SIG-M5 (cell line): ENCODE results near the gene VGLL2.

Source experiments
- DNase-seq: peaks from one replicate; lab custom pipeline; 2025; lab: John Stamatoyannopoulos, UW

Gene VGLL2

DNA sequence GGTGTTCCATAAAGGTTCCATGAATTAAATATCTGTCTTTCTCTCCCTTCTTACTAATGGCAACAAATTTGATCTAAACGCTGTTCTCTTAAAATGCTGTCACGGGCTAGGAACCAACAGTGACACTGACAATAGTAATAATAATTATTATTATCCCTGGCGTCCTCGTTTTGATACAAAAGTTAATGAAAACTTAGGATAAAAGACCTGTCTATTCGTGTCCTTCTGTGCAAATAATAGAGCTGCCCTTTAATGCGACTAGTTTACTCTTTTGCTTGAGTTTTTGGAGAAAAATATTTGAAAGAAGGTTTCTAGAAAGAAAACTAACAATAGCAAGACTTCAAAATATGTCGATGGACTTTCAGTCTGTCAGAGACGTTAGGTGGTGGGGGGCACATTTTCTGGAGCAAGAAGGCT lies 4.3 kb downstream of the VGLL2 start:
- DNase-seq: no peak

- DNase-seq: no peak
Observed at GRCh38 chr6:117270055-117270842, 4.9 kb downstream of the VGLL2 start.

DNA sequence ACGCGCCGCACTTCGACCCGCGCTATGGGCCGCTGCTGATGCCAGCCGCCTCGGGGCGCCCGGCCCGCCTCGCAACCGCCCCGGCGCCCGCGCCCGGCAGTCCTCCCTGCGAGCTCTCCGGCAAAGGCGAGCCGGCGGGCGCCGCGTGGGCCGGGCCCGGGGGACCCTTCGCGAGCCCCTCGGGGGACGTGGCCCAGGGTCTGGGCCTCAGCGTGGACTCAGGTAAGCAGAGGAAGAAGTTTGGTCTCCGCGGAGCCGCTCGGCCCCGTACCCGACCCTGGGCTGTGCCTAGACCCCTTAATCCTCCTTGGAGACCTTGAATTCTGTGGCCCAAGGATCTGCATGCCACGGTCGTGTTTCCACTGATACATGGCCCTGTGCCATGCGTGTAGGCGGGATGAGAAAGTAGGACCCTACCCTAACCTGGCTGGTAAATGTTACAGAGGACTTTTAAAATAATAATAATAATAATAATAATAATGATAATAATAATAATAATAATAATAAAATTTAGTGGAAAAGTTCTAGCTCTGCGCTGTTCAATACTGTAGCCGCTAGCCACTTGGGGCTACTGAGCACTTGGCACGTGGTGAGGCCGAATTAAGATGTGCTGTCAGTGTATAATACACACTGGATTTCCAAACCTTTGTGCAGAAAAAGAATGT lies 5.6 kb downstream of the VGLL2 start:
- DNase-seq: no peak

DNA sequence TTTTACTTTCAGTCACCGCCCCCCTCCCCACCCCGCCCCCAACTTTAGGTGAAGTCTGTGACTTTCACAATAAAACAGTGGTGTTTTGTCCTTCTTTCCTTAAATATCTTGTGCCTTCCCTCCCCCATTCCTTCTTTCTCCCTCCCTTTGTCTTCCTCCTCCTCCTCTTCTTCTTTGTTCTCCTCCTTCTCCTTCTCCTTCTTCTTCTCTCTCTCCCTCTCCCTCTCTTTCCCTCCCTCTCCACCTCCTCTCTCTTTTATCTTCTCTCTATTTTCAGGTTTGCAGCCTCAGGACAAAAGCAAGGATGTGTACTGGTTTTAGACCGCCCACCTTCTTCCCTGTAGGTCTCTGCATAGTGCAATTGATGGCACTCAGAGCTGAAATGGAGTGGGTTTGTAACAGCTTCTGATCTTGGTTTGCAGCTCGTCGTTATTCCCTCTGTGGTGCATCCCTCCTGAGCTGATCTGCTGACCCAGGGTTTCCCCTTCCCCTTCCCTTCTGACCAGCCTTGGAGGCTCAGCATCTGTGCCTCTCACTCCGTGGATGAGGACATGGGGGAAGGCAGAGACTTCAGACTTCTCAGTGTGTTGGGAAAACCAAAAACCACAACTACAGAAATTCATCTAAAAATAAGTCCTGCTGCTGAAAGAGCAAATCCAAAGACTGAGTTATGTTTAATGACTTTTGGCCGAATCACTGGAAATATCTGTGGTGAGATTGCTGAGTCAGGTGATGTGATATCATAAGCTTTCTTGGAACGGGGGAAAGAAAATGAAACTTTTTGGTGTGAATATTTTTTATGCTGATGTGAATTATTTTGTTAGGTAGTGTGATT lies 6.9 kb downstream of the VGLL2 start:
- DNase-seq: no peak

DNA sequence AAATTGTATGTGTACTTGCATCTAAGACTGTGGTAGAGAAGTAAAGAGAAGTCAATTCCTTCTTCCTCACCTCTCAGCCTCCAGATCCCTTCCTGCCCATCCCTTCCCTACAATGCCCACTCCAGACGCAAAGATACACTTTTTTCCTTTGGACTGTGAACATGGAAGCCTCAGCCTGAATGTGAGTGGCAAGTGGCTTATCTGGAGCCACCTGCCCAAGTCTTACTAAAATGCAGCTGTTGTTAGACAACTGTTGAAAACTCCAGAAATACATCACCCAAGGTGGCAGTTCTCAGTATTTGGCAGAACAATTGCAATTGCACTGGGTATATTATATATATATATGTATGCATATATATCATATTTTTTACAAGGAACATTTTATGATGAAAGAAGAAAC lies 7.5 kb downstream of the VGLL2 start:
- DNase-seq: no peak

GRCh38 chr6:117275205-117275604 lies 9.8 kb downstream of the VGLL2 start:
- no peak for DNase-seq

GRCh38 chr6:117275711-117276110 lies 10.4 kb downstream of the VGLL2 start:
- no peak for DNase-seq

DNA sequence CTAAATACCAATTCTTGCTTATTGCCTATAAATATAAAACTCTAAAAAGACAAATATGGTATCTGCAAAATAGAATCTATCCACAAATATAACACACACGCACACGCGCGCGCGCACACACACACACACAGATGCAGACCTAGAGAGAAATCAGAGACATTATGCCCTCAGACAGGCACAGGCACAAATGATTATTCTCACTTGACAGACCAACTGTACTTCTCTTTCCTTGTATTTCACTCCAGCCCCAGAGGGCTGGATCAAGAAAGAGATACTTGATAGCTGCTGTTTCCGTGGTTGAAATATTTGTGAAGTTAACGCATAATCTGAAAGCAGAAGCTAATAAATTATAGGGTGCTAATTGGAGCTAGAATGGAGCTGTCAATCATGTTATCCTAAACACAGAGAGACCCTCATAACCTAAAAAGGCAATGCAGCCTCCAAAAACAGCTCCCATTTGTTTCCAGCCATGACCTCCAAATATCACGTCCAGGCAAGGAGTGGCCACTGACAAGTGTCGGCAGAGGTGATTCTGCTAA lies 11.5 kb downstream of the VGLL2 start:
- no peak for DNase-seq

GRCh38 chr6:117280922-117281321 lies 15.6 kb downstream of the VGLL2 start:
- DNase-seq: no peak

DNA sequence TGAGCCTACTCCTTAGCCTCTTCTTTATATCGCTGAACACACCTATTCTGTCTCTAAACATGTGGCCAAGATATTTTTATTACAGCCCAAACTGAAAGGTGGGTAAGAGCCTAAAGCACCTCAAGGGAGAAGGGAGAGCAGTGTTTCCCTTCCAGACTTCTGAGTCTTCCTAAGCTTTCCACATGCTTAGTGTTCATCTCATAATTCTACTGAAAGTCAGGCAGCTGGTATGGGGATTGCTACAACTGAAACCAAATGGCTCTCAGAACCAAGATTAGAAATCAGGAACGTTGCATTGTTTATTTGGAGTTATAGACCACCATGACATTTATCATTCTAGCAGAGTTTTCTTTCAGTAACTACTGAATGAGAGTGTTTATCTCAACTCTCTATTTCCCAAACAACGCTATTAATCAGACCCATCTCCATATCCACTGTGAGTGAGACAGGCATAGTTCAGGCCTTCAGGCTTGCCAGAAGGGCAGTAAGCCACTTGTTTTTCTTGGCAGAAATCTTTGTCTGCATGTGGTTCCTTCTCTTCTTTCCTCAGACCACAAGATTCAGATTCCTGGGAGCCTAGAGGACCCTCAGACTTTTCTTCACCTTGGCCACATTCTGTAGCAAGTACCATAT lies 22.8 kb downstream of the VGLL2 start:
- no peak for DNase-seq

DNA sequence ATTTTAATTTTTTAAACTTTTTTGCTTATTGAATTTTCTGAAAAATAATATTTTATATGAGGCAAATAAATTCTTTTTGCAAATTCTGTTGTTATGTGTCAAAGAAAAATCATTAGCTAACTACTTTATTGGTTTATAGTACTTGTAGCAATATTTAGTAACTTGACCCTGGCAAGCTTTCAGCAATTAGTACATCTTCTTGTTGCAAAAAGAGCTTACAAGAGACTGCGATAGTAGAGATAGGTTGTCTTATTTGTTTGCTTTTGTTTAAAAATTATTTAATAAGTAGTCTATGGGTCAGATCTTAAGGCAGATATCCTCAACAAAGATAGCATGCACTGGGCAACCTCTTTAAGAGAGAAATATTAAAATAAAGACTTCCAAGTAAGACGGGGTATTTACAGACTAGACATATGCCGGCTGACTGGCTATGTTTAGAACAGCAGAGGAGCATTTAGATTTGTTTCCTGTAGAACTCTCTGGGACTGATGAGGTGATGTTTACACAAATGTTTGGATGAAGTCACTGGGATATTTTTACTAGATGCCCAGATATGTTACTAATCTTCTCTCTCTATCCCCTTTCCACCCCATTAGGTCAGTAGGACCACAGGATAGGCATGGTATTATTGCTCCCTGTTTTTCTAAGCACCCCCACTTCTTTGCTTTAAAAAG lies 25.0 kb downstream of the VGLL2 start:
- DNase-seq: no peak

DNA sequence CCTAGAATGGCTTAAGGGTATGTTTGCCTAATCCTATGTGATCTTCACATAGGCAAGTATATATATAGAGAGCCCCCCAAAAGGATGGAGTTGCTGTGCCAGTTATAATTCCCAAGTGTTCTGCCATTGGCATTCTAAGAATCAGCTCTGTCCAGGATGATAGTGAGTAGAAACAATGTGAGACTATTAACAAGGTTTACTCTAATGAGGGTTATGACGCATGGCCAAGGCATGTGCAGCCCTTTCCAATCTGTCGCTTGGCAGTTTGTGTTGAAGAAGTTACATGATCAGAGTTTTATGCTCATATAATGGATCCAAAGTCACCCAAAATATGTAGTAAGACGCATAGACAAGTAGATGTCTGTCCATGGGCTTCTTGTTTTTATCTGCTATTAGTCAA lies 33.6 kb downstream of the VGLL2 start:
- DNase-seq: no peak

DNA sequence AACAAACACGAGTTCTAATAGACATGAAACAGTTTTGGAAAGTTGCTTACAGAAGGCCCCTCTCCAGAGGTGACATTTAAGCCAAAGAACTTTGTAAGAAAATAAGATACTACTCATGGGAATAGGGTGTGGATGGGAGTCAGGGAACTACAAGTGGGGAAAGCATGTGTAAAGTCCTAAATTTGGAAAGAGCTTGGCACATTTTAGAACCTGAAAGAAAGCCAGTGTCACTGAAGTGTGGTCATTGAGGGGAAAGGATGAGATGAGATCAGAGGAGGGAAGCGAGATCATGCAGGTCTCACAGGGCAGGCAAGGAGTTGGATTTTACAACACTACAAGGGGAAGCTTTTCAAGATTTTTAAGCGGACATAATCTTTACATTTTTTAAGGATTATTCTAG lies 38.0 kb downstream of the VGLL2 start:
- no peak for DNase-seq

DNA sequence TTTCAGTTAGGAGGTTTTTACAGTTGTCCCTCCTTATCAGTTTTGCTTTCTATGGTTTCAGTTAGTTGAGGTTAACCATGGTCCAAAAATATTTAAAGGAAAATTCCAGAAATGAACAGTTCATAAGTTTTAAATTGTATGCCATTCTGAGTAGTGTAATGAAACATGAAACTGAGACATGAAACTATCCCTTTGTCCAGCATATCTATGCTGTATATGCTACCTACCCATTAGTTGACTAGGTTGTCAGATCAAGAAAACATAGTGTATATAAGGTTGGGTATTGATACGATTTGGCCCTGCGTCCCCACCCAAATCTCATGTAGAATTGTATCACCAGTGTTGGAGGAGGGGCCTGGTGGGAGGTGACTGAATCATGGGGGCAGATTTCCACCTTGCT lies 39.1 kb downstream of the VGLL2 start:
- DNase-seq: no peak

DNA sequence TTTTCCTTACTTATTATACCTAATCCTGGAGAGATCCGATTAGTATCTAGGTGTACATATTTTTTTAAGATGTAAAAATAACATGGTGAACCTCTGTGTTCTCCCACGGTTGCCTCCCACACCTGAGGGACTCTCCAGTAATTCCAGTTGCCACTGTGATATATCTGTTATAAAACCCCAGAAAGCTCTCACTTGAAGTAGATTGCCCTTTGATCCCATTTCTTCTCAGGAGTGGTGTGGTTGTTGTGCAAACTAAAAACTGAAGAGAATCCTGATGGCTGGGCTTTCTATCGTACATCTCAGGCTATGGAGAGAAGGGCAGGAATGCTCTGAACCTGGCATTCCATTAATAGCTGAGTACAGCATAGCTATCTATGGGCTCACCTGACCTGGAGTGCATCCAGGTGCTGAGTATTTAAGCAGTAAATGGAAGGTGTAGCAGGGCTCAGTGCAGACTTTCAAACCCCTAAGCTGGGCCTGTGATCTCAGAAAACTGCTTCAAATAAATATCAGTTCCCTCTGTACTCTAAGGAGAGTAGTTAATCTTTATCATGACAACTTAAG lies 41.0 kb downstream of the VGLL2 start:
- DNase-seq: no peak

DNA sequence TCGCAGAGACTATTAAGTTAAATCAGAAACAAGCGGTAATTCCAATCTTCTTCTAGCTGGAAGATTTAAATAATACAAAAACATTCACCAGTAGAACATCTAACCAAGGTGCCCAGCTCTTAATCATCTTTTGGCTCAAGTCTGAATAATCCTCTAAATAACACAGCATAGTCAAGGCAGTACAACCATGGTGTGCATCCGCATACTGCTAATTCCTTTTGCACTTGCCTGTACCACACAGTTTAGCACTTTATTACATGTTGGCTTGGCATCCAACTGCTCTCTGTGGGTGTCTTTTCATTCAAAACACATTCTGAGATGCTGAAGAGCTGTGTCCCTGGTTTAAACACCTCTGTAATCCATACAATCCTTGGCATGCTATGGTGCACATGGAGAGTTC lies 42.3 kb downstream of the VGLL2 start:
- DNase-seq: no peak

- DNase-seq: no peak
Observed at GRCh38 chr6:117309069-117309468, 43.7 kb downstream of the VGLL2 start.

- DNase-seq: no peak
Observed at GRCh38 chr6:117309611-117310010, 44.3 kb downstream of the VGLL2 start.

- DNase-seq: no peak
Observed at GRCh38 chr6:117311310-117311709, 46.0 kb downstream of the VGLL2 start.

- no peak for DNase-seq
Observed at GRCh38 chr6:117311726-117312125, 46.4 kb downstream of the VGLL2 start.

DNA sequence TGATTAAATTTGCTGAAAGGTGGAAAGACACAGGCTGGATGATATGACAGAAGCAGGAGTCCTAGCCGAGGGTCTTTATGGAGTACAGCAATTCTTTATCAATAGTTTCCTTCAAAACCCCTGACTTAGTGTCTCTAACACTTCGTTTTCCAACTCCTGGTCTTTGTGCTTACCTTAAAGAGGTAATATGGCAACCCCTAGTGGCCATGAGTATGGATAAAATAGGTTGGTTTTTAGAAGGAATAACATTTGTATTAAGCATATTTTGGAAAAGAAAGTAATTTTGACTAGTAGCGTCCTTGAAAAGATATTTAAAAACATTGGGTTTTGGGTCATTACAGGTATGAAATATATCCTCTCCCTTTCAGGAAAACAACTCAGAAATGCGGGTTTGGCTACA lies 51.9 kb downstream of the VGLL2 start:
- DNase-seq: no peak
